ENCODE data around the gene TMEM263. TPM values are rescaled to one million over a fixed set of nuclear protein-coding genes. Genes with fewer than 3 reads are reported as not detected.
A peak's percentile ranks its signal among the peaks of the same experiment; 100 is the strongest.

Gene TMEM263
- total RNA-seq, 1 experiment from 2014 or later, result 53.0 TPM

DNA sequence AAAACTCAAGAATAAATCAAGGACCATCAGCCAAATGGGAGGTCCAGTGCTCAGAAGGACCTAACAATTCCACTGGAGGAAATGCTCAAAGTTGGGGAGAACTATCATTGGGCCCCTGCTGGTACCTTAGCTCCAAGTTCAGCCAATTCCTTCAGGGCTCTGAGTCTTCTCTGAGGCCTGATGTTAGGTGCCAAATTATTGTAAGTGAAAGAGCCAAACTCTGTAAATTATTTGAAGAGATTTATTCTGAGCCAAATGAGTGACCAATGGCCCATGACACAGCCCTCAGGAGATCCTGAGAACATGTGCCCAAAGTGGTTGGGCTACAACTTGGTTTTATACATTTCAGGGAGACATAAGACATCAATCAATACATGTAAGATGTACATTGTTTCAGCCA is 8.2 kb upstream of the TMEM263 start:
- no peak for DNase-seq (ENCODE audit: low spot score)

DNA sequence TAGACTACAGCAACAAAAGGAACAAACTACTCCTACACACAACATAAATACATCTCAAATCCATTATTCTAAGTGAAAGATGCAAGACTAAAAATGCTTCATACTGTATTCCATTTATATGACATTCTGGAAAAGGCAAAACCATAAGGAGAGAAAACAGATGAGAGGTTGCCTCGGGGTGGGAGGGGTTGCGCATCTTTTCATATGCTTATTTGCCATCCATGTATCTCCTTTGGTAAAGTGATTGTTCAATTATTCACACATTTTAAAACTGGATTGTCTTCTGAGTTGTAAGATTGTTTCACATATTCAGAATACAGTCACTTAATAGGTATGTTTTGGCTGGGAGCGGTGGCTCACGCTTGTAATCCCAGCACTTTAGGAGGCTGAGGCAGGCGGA is 5.1 kb upstream of the TMEM263 start:
- no peak for DNase-seq (ENCODE audit: low spot score)

DNA sequence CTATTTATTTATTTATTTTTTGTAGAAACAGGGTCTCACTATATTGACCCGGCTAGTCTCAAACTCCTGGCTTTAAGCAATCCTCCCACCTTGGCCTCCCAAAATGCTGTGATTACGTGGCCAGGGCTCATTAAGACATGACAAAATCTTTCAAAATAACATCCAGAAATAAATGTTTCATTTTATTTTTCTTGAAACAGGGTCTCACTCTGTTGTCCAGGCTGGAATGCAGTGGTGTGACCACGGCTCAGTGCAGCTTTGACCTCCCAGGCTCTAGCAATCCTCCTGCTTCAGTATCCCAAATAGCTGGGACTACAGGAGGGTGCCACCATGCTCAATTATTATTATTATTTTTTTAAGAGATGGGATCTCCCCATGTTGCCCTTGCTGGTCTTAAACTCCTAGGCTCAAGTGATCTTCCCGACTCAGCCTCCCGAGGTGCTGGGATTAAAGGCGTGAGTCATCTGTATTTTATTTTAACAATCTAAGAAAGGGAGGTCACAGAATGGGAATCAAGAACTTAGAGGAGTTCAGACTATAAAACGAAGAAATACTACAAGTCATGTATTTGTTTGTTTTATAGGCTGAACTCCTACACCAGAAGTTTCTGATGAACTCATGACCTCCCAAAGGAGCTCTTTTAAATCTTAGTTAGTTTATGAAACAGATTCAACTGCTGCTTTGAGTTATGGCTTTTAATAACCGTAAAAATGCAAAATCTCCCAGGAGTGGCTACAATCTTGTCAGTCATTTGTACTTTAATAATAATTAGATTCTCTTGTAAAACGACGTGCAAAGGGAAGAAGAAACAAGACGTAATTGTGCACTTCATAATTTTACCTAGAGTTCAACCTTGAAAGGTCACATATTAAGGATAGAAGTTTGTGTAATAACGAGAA is 2.1 kb upstream of the TMEM263 start:
- peak; percentile 60 for DNase-seq (ENCODE audit: low spot score)

DNA sequence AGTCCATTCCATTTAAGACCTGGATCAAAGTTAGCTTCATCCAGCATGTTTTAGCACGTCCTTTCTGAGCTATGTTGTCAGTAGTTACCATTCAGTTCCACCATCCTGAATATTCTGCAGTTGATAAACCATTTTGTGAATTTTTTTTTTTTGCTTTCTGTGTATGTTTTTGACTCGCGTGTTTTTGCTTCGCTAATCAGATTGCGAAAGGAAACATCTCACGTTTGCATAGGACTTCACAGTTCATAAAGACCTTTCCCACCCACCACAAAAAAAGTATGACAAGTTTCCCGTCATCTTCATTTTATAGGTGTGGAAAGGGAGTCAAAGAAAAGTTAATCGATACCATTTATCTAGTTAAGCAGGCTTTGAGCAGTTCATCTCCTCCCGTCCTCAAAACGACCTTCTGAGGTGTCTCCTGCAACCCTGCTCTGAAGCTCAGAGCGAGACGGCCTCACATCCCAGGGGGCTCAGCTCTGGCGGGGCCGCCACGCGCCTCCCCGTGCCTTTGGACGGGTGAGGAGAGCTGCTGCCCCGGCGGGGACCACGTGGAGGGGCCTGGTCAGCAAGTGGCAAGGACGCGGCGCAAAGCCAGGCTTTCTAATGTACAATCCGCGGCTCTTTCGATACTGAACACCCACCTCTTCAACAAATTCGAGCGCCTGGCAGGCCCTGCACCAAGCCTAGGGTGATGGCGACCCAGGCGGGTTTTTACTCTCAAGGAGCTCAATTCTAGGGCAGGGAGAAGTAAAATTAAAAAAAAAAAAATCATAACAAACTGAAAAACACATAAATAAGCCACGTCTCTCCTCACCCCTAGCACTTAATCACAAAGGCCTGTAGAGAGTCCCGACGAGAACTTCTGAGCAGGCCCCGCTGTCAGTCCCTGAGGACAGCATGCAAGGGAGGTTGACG is 988 bp upstream of the TMEM263 start:
- no peak for DNase-seq (ENCODE audit: low spot score)

DNA sequence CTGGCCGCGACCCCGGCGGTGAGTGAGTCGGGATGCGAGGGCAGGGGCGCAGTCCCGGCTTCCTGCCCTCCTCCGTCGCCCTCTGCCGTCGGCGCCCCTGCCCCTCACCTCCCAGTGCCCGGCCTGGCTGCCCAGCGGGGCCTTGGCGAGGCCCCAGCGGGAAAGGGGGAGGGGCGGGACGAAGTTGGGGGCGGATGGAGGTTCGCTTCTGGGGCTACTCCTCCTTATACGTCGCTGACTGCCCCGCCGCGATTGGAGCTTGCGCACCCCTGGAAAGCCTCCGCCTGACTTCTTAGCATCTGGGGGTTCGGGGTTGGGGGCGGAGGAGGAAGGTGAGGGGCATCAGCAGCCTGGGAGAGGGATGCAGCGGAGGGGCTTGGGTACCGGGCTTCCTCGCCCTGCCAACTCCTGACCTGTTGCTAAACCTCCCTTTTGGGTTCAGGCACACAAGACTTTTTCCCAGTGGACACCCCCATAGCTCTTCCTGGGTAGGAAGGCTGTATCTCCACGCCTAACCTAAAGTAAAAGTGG is 406 bp downstream of the TMEM263 start:
- DNase-seq (ENCODE audit: low spot score), result peak; percentile 38

GRCh38 chr12:106957583-106957982 is 1.9 kb downstream of the TMEM263 start:
- no peak for DNase-seq (ENCODE audit: low spot score)

DNA sequence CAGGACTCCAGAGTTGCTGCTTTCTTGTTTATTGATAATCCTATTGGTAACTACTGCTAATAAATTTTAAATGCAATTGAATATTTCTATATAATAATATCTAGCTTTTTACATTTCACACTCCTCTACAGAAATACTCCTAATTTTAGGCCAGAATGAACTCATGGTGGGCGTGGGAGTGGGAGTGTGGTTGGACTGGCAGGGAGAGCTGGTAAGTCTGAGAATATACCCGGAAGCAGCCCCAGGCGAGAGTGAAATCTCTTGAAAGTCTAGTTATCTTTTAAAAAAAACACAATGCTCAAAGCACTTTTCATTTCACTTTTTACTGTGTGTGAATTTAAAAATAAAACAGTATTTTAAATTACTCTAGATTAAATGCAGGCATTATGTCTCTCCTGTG is 4.7 kb downstream of the TMEM263 start:
- DNase-seq (ENCODE audit: low spot score), result no peak

GRCh38 chr12:106962286-106962685 is 6.6 kb downstream of the TMEM263 start:
- DNase-seq (ENCODE audit: low spot score), result no peak

DNA sequence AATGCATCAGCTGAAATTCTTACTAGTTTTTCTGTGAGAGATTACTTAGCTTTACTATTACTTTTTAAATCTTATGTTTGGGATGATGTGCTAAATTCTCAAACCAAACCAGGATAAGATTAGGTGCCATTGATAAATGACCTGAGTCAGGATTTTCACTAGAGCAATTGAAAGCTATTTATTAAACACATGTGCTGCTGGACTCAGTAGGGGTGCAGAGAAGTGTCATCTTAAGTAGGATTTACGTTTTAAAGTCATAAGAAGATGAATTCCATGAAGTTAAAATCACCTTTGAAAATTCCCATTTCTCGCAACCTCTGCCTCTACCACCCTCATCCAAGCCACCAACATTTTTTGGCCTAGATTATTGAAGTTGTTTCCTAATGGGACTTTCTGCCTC is 8.8 kb downstream of the TMEM263 start:
- no peak for DNase-seq (ENCODE audit: low spot score)

DNA sequence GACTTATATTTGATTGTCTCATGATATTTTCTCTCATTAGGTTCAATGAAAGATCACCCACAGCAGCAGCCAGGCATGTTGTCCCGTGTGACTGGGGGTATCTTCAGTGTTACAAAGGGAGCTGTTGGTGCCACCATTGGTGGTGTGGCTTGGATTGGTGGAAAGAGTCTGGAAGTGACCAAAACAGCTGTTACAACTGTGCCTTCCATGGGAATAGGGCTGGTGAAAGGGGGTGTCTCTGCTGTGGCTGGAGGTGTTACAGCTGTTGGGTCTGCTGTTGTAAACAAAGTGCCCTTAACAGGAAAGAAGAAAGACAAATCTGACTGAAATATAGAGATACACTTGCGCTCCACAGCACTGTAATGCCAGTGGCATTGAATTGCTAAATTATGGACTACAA is 15.4 kb downstream of the TMEM263 start:
- DNase-seq (ENCODE audit: low spot score), result no peak

GRCh38 chr12:106973545-106973944 is 17.8 kb downstream of the TMEM263 start:
- DNase-seq (ENCODE audit: low spot score), result no peak

- DNase-seq (ENCODE audit: low spot score), result no peak
Measured at GRCh38 chr12:106974511-106974910, 18.8 kb downstream of the TMEM263 start.

DNA sequence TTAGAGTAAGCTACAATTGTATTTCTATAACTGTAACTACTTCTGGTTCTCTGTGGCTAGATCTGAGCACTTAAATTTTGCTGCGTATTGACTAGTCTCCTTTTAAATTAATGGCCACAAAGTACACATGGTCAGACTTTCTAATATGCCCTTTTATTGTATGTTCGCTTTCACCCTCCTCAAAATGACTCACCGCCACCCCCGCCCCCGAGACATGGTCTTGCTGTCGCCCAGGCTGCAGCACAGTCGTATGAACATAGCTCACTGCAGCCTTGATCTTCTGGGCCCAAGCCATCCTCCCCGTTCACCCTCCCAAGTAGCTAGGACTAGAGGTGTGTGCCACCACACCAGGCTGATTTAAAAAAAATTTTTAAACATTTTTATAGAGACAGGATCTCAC is 19.4 kb downstream of the TMEM263 start:
- no peak for DNase-seq (ENCODE audit: low spot score)

- peak; percentile 31 for DNase-seq (ENCODE audit: low spot score)
Measured at GRCh38 chr12:106975993-106976658, 20.4 kb downstream of the TMEM263 start.

DNA sequence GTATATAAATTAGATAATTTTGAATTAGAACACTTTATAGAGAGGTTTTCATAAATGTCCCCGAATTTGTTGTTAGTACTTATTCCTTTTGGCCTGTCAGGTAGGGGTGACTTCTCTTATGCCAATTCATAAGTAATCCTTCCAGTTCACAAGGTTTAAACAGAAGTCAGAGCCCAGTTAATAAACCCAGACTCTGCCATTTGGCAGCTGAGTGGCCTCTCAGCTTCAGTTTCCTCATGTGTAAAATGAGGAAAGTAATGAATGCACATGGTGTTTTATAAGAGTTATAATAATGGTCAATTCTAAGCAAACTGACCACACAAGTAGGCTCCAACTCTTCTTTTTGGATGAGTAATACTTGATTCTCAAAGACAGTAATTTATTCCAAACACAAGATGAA is 21.0 kb downstream of the TMEM263 start:
- DNase-seq (ENCODE audit: low spot score), result no peak

DNA sequence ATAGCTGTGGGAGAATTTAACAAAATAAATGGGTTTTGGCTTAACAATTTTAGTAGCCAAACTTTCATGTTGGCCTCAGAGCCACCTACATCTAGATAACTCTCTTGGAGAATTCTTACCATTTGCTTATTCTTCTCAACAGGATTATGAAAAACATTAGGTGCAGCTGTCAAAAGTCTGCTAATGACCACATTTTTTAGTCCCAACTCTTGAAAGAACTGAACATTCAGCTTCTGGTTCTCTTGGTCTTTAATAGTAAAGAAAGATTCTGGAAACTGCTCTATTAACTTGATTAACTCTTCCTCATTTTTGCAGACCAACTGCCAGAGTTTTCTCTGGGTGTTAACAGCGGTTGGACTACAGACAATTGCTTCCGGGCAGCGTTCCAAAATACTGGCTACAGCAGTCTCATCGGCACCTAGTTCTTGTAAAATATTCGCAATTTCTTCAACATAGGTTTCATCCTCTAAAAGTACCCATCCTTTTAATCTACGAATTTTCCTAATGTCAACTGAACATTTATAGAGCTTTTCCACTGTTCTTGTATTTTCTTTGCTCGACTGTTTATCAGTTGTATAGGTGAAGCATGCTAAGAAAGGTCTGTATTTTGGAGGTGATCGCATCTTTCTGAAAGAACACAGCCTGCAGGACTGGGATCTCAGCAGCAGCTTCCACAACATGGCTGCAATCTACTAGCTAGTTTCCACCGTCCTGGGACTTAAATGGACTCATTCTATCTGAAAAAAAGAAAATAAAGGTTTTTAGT is 22.5 kb downstream of the TMEM263 start:
- peak; percentile 50 for DNase-seq (ENCODE audit: low spot score)

GRCh38 chr12:106980944-106981343 is 25.2 kb downstream of the TMEM263 start:
- no peak for DNase-seq (ENCODE audit: low spot score)

- no peak for DNase-seq (ENCODE audit: low spot score)
Measured at GRCh38 chr12:106981788-106982187, 26.1 kb downstream of the TMEM263 start.

DNA sequence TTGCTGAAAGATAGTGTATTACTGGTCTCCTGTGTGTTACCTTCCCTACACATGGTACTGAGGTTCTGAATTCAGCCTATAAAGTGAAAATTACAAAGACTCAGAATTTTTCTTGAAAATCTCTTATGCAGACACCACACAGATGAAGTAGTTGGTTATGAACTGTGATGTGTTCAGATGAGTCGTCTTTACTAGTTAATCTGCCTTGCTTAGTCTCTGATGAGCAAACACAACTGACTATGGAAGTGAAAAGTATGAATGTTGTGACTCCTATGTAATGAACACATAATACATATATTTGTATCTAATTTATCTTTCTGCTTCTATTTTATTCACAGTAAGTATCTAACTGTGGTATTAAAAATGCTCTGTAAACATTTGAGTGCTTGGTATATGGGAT is 26.5 kb downstream of the TMEM263 start:
- no peak for DNase-seq (ENCODE audit: low spot score)

DNA sequence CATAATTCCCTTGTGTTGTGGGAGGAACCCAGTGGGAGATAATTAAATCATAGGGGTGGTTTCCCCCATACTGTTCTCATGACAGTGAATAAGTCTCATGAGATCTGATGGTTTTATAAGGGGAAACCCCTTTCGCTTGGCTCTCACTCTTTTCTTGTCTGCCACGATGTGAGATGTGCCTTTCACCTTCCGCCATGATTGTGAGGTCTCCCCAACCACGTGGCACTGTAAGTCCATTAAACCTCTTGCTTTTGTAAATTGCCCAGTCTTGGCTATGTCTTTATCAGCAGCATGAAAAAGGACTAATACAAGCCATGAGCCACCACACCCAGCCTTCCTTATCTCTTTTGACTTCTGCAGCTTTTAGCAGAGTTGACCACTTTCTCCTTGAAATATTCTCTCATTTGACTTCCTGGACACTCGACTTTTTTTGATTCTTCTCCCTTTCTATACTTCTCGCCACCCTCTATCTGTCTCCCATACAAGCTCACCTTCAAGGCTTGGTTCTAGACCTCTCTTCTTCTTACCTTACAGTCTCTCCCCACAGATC is 29.0 kb downstream of the TMEM263 start:
- DNase-seq (ENCODE audit: low spot score), result no peak

GRCh38 chr12:106985479-106985878 is 29.8 kb downstream of the TMEM263 start:
- DNase-seq (ENCODE audit: low spot score), result no peak

All from A172 (cell line).